Activated CD4-positive, alpha-beta T cell treated with anti-CD3 and anti-CD28 coated beads for 36 hours (primary cell): ENCODE results near the gene ORC6. TPM values are rescaled to one million over a fixed set of nuclear protein-coding genes. Genes with fewer than 3 reads are reported as not detected.

Source experiments
- ATAC-seq: fragments of 200-7000 bp; cut with Tn5 transposase; one replicate; pipeline ENCODE4 v1.10.0; 2021; ENCODE audit warnings: mild to moderate bottlenecking, moderate library complexity
- CTCF ChIA-PET: fragments of 350-600 bp; sonication (Branson Sonifier 250); formaldehyde crosslinking; loops from one replicate; lab custom pipeline; 2021; ENCODE audit warnings: antibody characterized with exemption; lab: Charles Lee
- POLR2A ChIA-PET: fragments of 350-600 bp; sonication (Branson Sonifier 250); formaldehyde crosslinking; loops from one replicate; lab custom pipeline; 2021; ENCODE audit warnings: antibody characterized with exemption, inconsistent platforms; lab: Charles Lee
- DNase-seq: peaks from one replicate; pipeline ENCODE4 v3.0.0-alpha.2; 2020
- H3K27ac Mint-ChIP-seq: one replicate; pipeline ENCODE4 v1.8.0; 2021; ENCODE audit warnings: mixed read lengths
- H3K27me3 Mint-ChIP-seq: one replicate; pipeline ENCODE4 v1.8.0; 2021; ENCODE audit warnings: mixed read lengths
- H3K36me3 Mint-ChIP-seq: one replicate; pipeline ENCODE4 v1.8.0; 2021; ENCODE audit warnings: low read depth, mixed read lengths
- H3K4me1 Mint-ChIP-seq: one replicate; pipeline ENCODE4 v1.8.0; 2021; ENCODE audit warnings: mixed read lengths
- H3K4me3 Mint-ChIP-seq: one replicate; pipeline ENCODE4 v1.8.0; 2021; ENCODE audit warnings: mild to moderate bottlenecking, moderate library complexity, mixed read lengths
- H3K9me3 Mint-ChIP-seq: one replicate; pipeline ENCODE4 v1.8.0; 2021; ENCODE audit warnings: low read depth, mixed read lengths
- intact Hi-C, 2 experiments: fragments of 100-400 bp; cut with DNase I in 1 of 2; cut with micrococcal nuclease in 1 of 2; formaldehyde crosslinking; loops; one replicate each; pipeline versions ENCODE4 v1.14.2 to v1.15.1; 2022 to 2024; cut with DNase I, micrococcal nuclease
- total RNA-seq, 2 experiments: library from RNA; stranded (reverse); gene quantifications; one replicate each; pipeline ENCODE4 v1.2.3, GENCODE V29; 2021

ORC6 gene
- total RNA-seq, 2 experiments from 2014 or later = 30.3 to 43.4 TPM

- H3K27me3 Mint-ChIP-seq = no peaks in the 10 kb centered on the region
- no peak overlapping the region for H3K4me3 Mint-ChIP-seq
- no peaks in the 10 kb centered on the region for H3K9me3 Mint-ChIP-seq
- POLR2A ChIA-PET = no interaction called here
- peaks cover 57% of the 10 kb centered on the region for H3K4me1 Mint-ChIP-seq
- DNase-seq = no peak
- intact Hi-C loops = loop anchor here (5.0 to 10.0 kb wide), 5 partner anchors 105 to 1928 kb away; partner anchors contain the start of genes ABCC11 (in 1 of the 2), LONP2 (in 1 of the 2), N4BP1 (in 1 of the 2) and SIAH1 (in 1 of the 2)
- CTCF ChIA-PET = interaction anchor here (0.7 to 1.5 kb wide), 4 partner anchors 9 to 222 kb away, joined by 3 to 7 read pairs (median 4); no protein-coding TSS in a partner anchor
- H3K36me3 Mint-ChIP-seq = peaks cover 12% of the 10 kb centered on the region
- ATAC-seq = no peak
- H3K27ac Mint-ChIP-seq = no peak overlapping the region
Observed at GRCh38 chr16:46686815-46687473, 2.5 kb upstream of the ORC6 start.

- Mint-ChIP-seq H3K36me3 (peaks cover 18% of the 10 kb centered on the region), H3K4me3 (no peak overlapping the region), H3K9me3 (no peaks in the 10 kb centered on the region), H3K4me1 (peaks cover 56% of the 10 kb centered on the region), H3K27ac (peak overlapping the region; percentile 10), H3K27me3 (no peaks in the 10 kb centered on the region)
- ChIA-PET CTCF (interaction anchor here (0.6 to 1.5 kb wide), 3 partner anchors 14 to 221 kb away, joined by 3 to 7 read pairs (median 6); no protein-coding TSS in a partner anchor), POLR2A (no interaction called here)
- DNase-seq = no peak
- no peak for ATAC-seq
- intact Hi-C loops = loop anchor here (5.0 to 10.0 kb wide), 5 partner anchors 105 to 1927 kb away; partner anchors contain the start of genes ABCC11 (in 1 of the 2), LONP2 (in 1 of the 2), N4BP1 (in 1 of the 2) and SIAH1 (in 1 of the 2)
Observed at GRCh38 chr16:46687486-46687885, 2.0 kb upstream of the ORC6 start.

GRCh38 chr16:46688101-46688653, 1.3 kb upstream of the ORC6 start:
- intact Hi-C loops = loop anchor here (1.0 to 10.0 kb wide), 7 partner anchors 15 to 1927 kb away; partner anchors contain the start of genes ABCC11 (in 1 of the 2), LONP2 (in 1 of the 2), N4BP1 (in 1 of the 2) and SHCBP1 (in 1 of the 2)
- Mint-ChIP-seq H3K36me3 (peaks cover 19% of the 10 kb centered on the region), H3K4me3 (no peak overlapping the region), H3K4me1 (peaks cover 54% of the 10 kb centered on the region), H3K27me3 (no peaks in the 10 kb centered on the region), H3K27ac (no peak overlapping the region), H3K9me3 (no peaks in the 10 kb centered on the region)
- CTCF ChIA-PET = interaction anchor here (0.6 kb wide), 1 partner anchor 15 kb away, joined by 3 read pairs; no protein-coding TSS in a partner anchor
- POLR2A ChIA-PET = no interaction called here
- no peak for DNase-seq
- ATAC-seq = no peak

GRCh38 chr16:46688654-46689364, 650 bp upstream of the ORC6 start, which contains the start of gene VPS35:
Gene VPS35, minus strand, starts transcription at chr16:46689178. Its CDS starts 45 bp downstream, at chr16:46689133.
- ATAC-seq = peak; percentile 92
- no peak within 1 kb of the TSS for H3K27ac Mint-ChIP-seq
- DNase-seq = peak; percentile 100
- H3K9me3 Mint-ChIP-seq = no peaks in the 10 kb centered on the region
- H3K27me3 Mint-ChIP-seq = no peaks in the 10 kb centered on the region
- H3K36me3 Mint-ChIP-seq = peaks cover 21% of the 10 kb centered on the region
- ChIA-PET CTCF (interaction anchor here (1.0 kb wide), 1 partner anchor 15 kb away, joined by 8 read pairs; no protein-coding TSS in a partner anchor), POLR2A (no interaction called here)
- no peak within 1 kb of the TSS for H3K4me3 Mint-ChIP-seq
- intact Hi-C loops = loop anchor here (1.0 to 10.0 kb wide), 14 partner anchors 16 to 1926 kb away; partner anchors contain the start of genes C16orf87 (in 2 of the 2), DNAJA2 (in 2 of the 2), SHCBP1 (in 2 of the 2) and ABCC11 (in 1 of the 2)
- H3K4me1 Mint-ChIP-seq = peaks cover 50% of the 10 kb centered on the region

- Mint-ChIP-seq H3K27ac (no peak overlapping the region), H3K9me3 (no peaks in the 10 kb centered on the region), H3K4me3 (no peak overlapping the region), H3K36me3 (peaks cover 31% of the 10 kb centered on the region), H3K4me1 (peaks cover 34% of the 10 kb centered on the region), H3K27me3 (no peaks in the 10 kb centered on the region)
- ChIA-PET POLR2A (interaction anchor here (0.6 kb wide), 1 partner anchor 191 kb away, joined by 3 read pairs; no protein-coding TSS in a partner anchor), CTCF (interaction anchor here (0.8 to 1.7 kb wide), 6 partner anchors 15 to 240 kb away, joined by 3 to 6 read pairs (median 4); no protein-coding TSS in a partner anchor)
- no peak for DNase-seq
- intact Hi-C loops = no loop called here
- no peak for ATAC-seq
Observed at GRCh38 chr16:46690281-46691178, 1.1 kb downstream of the ORC6 start.

GRCh38 chr16:46691726-46692125, 2.3 kb downstream of the ORC6 start:
- Mint-ChIP-seq H3K4me3 (no peak overlapping the region), H3K27me3 (no peaks in the 10 kb centered on the region), H3K4me1 (peaks cover 28% of the 10 kb centered on the region), H3K36me3 (peaks cover 37% of the 10 kb centered on the region), H3K27ac (no peak overlapping the region), H3K9me3 (no peaks in the 10 kb centered on the region)
- ChIA-PET CTCF (interaction anchor here (1.3 to 1.7 kb wide), 3 partner anchors 18 to 219 kb away, joined by 3 to 4 read pairs (median 4); no protein-coding TSS in a partner anchor), POLR2A (no interaction called here)
- no peak for ATAC-seq
- DNase-seq = no peak
- intact Hi-C loops = no loop called here

- ChIA-PET CTCF (interaction anchor here (1.3 to 1.4 kb wide), 2 partner anchors 11 to 15 kb away, joined by 3 to 4 read pairs; no protein-coding TSS in a partner anchor), POLR2A (no interaction called here)
Observed at GRCh38 chr16:46693598-46693997, 4.1 kb downstream of the ORC6 start.

GRCh38 chr16:46695937-46696336, 6.5 kb downstream of the ORC6 start:
- no peak overlapping the region for H3K4me3 Mint-ChIP-seq

More at GRCh38 chr16:46693598-46693997, 4.1 kb downstream of the ORC6 start:
- no peak for ATAC-seq
- no peak for DNase-seq
- H3K36me3 Mint-ChIP-seq = peaks cover 41% of the 10 kb centered on the region
- intact Hi-C loops = no loop called here
- no peak overlapping the region for H3K27ac Mint-ChIP-seq
- no peaks in the 10 kb centered on the region for H3K9me3 Mint-ChIP-seq
- peaks cover 13% of the 10 kb centered on the region for H3K4me1 Mint-ChIP-seq
- no peak overlapping the region for H3K4me3 Mint-ChIP-seq
- no peaks in the 10 kb centered on the region for H3K27me3 Mint-ChIP-seq

GRCh38 chr16:46696957-46697356, 7.5 kb downstream of the ORC6 start:
- peaks cover 32% of the 10 kb centered on the region for H3K36me3 Mint-ChIP-seq
- intact Hi-C loops = no loop called here
- no peaks in the 10 kb centered on the region for H3K27me3 Mint-ChIP-seq
- ChIA-PET CTCF (interaction anchor here (0.7 to 1.6 kb wide), 5 partner anchors 12 to 148 kb away, joined by 3 to 5 read pairs (median 3); no protein-coding TSS in a partner anchor), POLR2A (interaction anchor here (0.6 kb wide), 1 partner anchor 22 kb away, joined by 3 read pairs; no protein-coding TSS in a partner anchor)
- no peak for DNase-seq
- no peaks in the 10 kb centered on the region for H3K4me1 Mint-ChIP-seq
- no peaks in the 10 kb centered on the region for H3K9me3 Mint-ChIP-seq
- no peak for ATAC-seq
- no peak overlapping the region for H3K27ac Mint-ChIP-seq
- H3K4me3 Mint-ChIP-seq = no peak overlapping the region

More at GRCh38 chr16:46695937-46696336, 6.5 kb downstream of the ORC6 start:
- ChIA-PET CTCF (interaction anchor here (1.1 to 1.6 kb wide), 3 partner anchors 22 to 149 kb away, joined by 3 to 7 read pairs (median 4); no protein-coding TSS in a partner anchor), POLR2A (no interaction called here)
- Mint-ChIP-seq H3K36me3 (peaks cover 41% of the 10 kb centered on the region), H3K4me1 (peaks cover 9% of the 10 kb centered on the region), H3K9me3 (no peaks in the 10 kb centered on the region), H3K27ac (no peak overlapping the region), H3K27me3 (no peaks in the 10 kb centered on the region)
- intact Hi-C loops = no loop called here
- no peak for ATAC-seq
- no peak for DNase-seq

GRCh38 chr16:46700048-46700447, 10.6 kb downstream of the ORC6 start:
- DNase-seq = no peak
- peaks cover 19% of the 10 kb centered on the region for H3K36me3 Mint-ChIP-seq
- CTCF ChIA-PET = interaction anchor here (0.6 to 1.1 kb wide), 3 partner anchors 26 to 230 kb away, joined by 3 to 4 read pairs (median 4); no protein-coding TSS in a partner anchor
- H3K27me3 Mint-ChIP-seq = no peaks in the 10 kb centered on the region
- POLR2A ChIA-PET = interaction anchor here (0.5 kb wide), 1 partner anchor 141 kb away, joined by 3 read pairs; no protein-coding TSS in a partner anchor
- H3K27ac Mint-ChIP-seq = no peak overlapping the region
- H3K9me3 Mint-ChIP-seq = no peaks in the 10 kb centered on the region
- H3K4me1 Mint-ChIP-seq = no peaks in the 10 kb centered on the region
- intact Hi-C loops = no loop called here
- H3K4me3 Mint-ChIP-seq = no peak overlapping the region
- no peak for ATAC-seq
